RWPE2 (cell line): ENCODE measurements around the gene MIPOL1.

Experiments used
- ATAC-seq: fragments of 200-7000 bp; cut with Tn5 transposase; 3 replicates; pipeline ENCODE4 v1.9.1; 2021; ENCODE audit warnings: low read depth
- DNase-seq: peaks from one replicate; pipeline ENCODE4 v3.0.0-alpha.2; 2020; ENCODE audit warnings: low spot score
- H3K27ac ChIP-seq: fragments of 450-650 bp; 2 replicates; pipeline ENCODE4 v1.5.1; 2017; ENCODE audit warnings: mild to moderate bottlenecking; ENCODE audit not compliant: poor library complexity, severe bottlenecking
- H3K27me3 ChIP-seq: fragments of 250-450 bp; sonication (Bioruptor Pico); 2 replicates; pipeline ENCODE4 v1.5.1; 2021; ENCODE audit warnings: mild to moderate bottlenecking, moderate library complexity; ENCODE audit not compliant: insufficient read depth, poor library complexity, severe bottlenecking
- H3K36me3 ChIP-seq: fragments of 250-450 bp; sonication (Bioruptor Pico); 2 replicates; pipeline ENCODE4 v1.5.1; 2020; ENCODE audit warnings: low read depth, mild to moderate bottlenecking, moderate library complexity
- H3K4me1 ChIP-seq: fragments of 250-450 bp; sonication (Bioruptor Pico); 2 replicates; pipeline ENCODE4 v1.5.1; 2021; ENCODE audit warnings: mild to moderate bottlenecking, moderate library complexity; ENCODE audit not compliant: insufficient read depth, poor library complexity, severe bottlenecking
- H3K4me3 ChIP-seq: fragments of 250-450 bp; sonication (Bioruptor Pico); 2 replicates; pipeline ENCODE4 v1.5.1; 2021; ENCODE audit warnings: mild to moderate bottlenecking, moderate library complexity; ENCODE audit not compliant: severe bottlenecking
- H3K9me3 ChIP-seq: fragments of 250-450 bp; sonication (Bioruptor Pico); 2 replicates; pipeline ENCODE4 v1.5.1; 2021; ENCODE audit warnings: mild to moderate bottlenecking, moderate library complexity; ENCODE audit not compliant: severe bottlenecking
- CTCF ChIP-seq: fragments of 450-650 bp; IDR thresholded peaks from one replicate; pipeline ENCODE4 v1.5.1; 2017; ENCODE audit warnings: mild to moderate bottlenecking, moderate library complexity; ENCODE audit not compliant: poor library complexity, severe bottlenecking

Gene MIPOL1

GRCh38 chr14:37558740-37559139 is 361.0 kb downstream of the MIPOL1 start:
- Histone ChIP-seq H3K36me3 (no peaks in the 10 kb centered on the region), H3K27me3 (no peaks in the 10 kb centered on the region), H3K4me1 (no peaks in the 10 kb centered on the region), H3K9me3 (no peaks in the 10 kb centered on the region), H3K27ac (no peak overlapping the region), H3K4me3 (no peak overlapping the region)
- no peak for DNase-seq
- ATAC-seq: no peak
- no peak for TF ChIP-seq CTCF

GRCh38 chr14:37559386-37559785 is 361.6 kb downstream of the MIPOL1 start:
- no peak for DNase-seq
- Histone ChIP-seq H3K27ac (no peak overlapping the region), H3K4me1 (no peaks in the 10 kb centered on the region), H3K4me3 (no peak overlapping the region), H3K36me3 (no peaks in the 10 kb centered on the region), H3K9me3 (no peaks in the 10 kb centered on the region), H3K27me3 (no peaks in the 10 kb centered on the region)
- peak; percentile 33; the same call in 1 of the 3 replicates for ATAC-seq
- no peak for TF ChIP-seq CTCF

- ATAC-seq (no peak), DNase-seq (no peak)
- peaks cover 19% of the 10 kb centered on the region for H3K4me1 ChIP-seq
Measured at GRCh38 chr14:37563189-37563588, 365.5 kb downstream of the MIPOL1 start.

GRCh38 chr14:37565550-37565949 is 367.8 kb downstream of the MIPOL1 start:
- no peaks in the 10 kb centered on the region for H3K9me3 ChIP-seq
- ATAC-seq (no peak), DNase-seq (no peak)
- H3K27ac ChIP-seq: no peak overlapping the region
- no peaks in the 10 kb centered on the region for H3K27me3 ChIP-seq
- H3K4me1 ChIP-seq: peaks cover 21% of the 10 kb centered on the region
- no peaks in the 10 kb centered on the region for H3K36me3 ChIP-seq
- no peak overlapping the region for H3K4me3 ChIP-seq
- TF ChIP-seq CTCF: peak; percentile 70

More at GRCh38 chr14:37563189-37563588, 365.5 kb downstream of the MIPOL1 start:
- no peaks in the 10 kb centered on the region for H3K9me3 ChIP-seq
- no peak overlapping the region for H3K4me3 ChIP-seq
- no peak for TF ChIP-seq CTCF
- H3K36me3 ChIP-seq: no peaks in the 10 kb centered on the region
- H3K27me3 ChIP-seq: no peaks in the 10 kb centered on the region
- no peak overlapping the region for H3K27ac ChIP-seq

- no peaks in the 10 kb centered on the region for H3K36me3 ChIP-seq
- no peak for TF ChIP-seq CTCF
- peaks cover 21% of the 10 kb centered on the region for H3K4me1 ChIP-seq
- ATAC-seq: peak; percentile 97
- no peak for DNase-seq
- no peak overlapping the region for H3K4me3 ChIP-seq
- H3K27me3 ChIP-seq: no peaks in the 10 kb centered on the region
- H3K9me3 ChIP-seq: no peaks in the 10 kb centered on the region
- H3K27ac ChIP-seq: peak overlapping the region; percentile 33
Measured at GRCh38 chr14:37566811-37567371, 369.2 kb downstream of the MIPOL1 start.
